IgD-negative memory B cell (primary cell): ENCODE data around the gene CHMP6. TPM values are rescaled to one million over a fixed set of nuclear protein-coding genes. Genes with fewer than 3 reads are reported as not detected.

Source experiments
- H3K27ac Mint-ChIP-seq, 3 donors: one replicate each; pipeline ENCODE4 v1.8.0; 2020 to 2022; ENCODE audit warnings: mild to moderate bottlenecking in 3 of 3, mixed read lengths in 3 of 3, moderate library complexity in 1 of 3
- H3K27me3 Mint-ChIP-seq: one replicate; pipeline ENCODE4 v1.8.0; 2021; ENCODE audit warnings: mixed read lengths
- H3K36me3 Mint-ChIP-seq: one replicate; pipeline ENCODE4 v1.8.0; 2020; ENCODE audit warnings: mild to moderate bottlenecking, mixed read lengths
- H3K4me1 Mint-ChIP-seq, 3 donors: one replicate each; pipeline ENCODE4 v1.8.0; 2020 to 2022; ENCODE audit warnings: mixed read lengths in 3 of 3, mild to moderate bottlenecking in 1 of 3
- H3K4me3 Mint-ChIP-seq, 4 donors: one replicate each; pipeline ENCODE4 v1.8.0; 2020 to 2022; ENCODE audit warnings: mild to moderate bottlenecking in 4 of 4, mixed read lengths in 4 of 4, moderate library complexity in 3 of 4
- H3K9me3 Mint-ChIP-seq, 3 donors: one replicate each; pipeline ENCODE4 v1.8.0; 2020 to 2021; ENCODE audit warnings: mixed read lengths in 3 of 3, mild to moderate bottlenecking in 1 of 3
- polyA plus RNA-seq: library from polyadenylated mRNA; unstranded; fragments of 300-500 nt; fragmentation: Illumina TruSeq; gene quantifications from one replicate; pipeline ENCODE4 v1.2.3, GENCODE V29; 2021

CHMP6 gene
- polyA plus RNA-seq, 1 donor from 2014 or later = 30.2 TPM

GRCh38 chr17:80962356-80963329, 29.0 kb upstream of the CHMP6 start:
- H3K4me3 Mint-ChIP-seq = no peak overlapping the region

GRCh38 chr17:80963812-80964543, 27.7 kb upstream of the CHMP6 start:
- no peak overlapping the region for H3K27ac Mint-ChIP-seq
- H3K9me3 Mint-ChIP-seq = no peaks in the 10 kb centered on the region
- H3K4me1 Mint-ChIP-seq = peaks cover 0 to 2% (median 0%) of the 10 kb centered on the region in 3 donors
- no peaks in the 10 kb centered on the region for H3K27me3 Mint-ChIP-seq
- H3K4me3 Mint-ChIP-seq = peak overlapping the region in 1 of 4 donors; percentile 57
- H3K36me3 Mint-ChIP-seq = peaks cover 7% of the 10 kb centered on the region

More at GRCh38 chr17:80962356-80963329, 29.0 kb upstream of the CHMP6 start:
- Mint-ChIP-seq H3K36me3 (peaks cover 7% of the 10 kb centered on the region), H3K27ac (peak overlapping the region in 1 of 3 donors; percentile 39), H3K27me3 (no peaks in the 10 kb centered on the region), H3K4me1 (peaks cover 0 to 2% (median 0%) of the 10 kb centered on the region in 3 donors), H3K9me3 (no peaks in the 10 kb centered on the region)

GRCh38 chr17:80964544-80964856, 27.1 kb upstream of the CHMP6 start:
- Mint-ChIP-seq H3K27me3 (no peaks in the 10 kb centered on the region), H3K4me1 (peaks cover 0 to 2% (median 0%) of the 10 kb centered on the region in 3 donors), H3K9me3 (no peaks in the 10 kb centered on the region), H3K36me3 (peaks cover 7% of the 10 kb centered on the region), H3K4me3 (peak overlapping the region in 1 of 4 donors; percentile 57), H3K27ac (no peak overlapping the region)

GRCh38 chr17:80964859-80965580, 26.6 kb upstream of the CHMP6 start:
- Mint-ChIP-seq H3K9me3 (no peaks in the 10 kb centered on the region), H3K4me3 (no peak overlapping the region), H3K4me1 (peaks cover 0 to 2% (median 0%) of the 10 kb centered on the region in 3 donors), H3K27me3 (no peaks in the 10 kb centered on the region), H3K36me3 (peaks cover 7% of the 10 kb centered on the region), H3K27ac (peak overlapping the region in 1 of 3 donors; percentile 71)

- no peak overlapping the region for H3K4me3 Mint-ChIP-seq
- peaks cover 0 to 4% (median 2%) of the 10 kb centered on the region in 3 donors for H3K4me1 Mint-ChIP-seq
- no peaks in the 10 kb centered on the region for H3K27me3 Mint-ChIP-seq
- peaks cover 7% of the 10 kb centered on the region for H3K36me3 Mint-ChIP-seq
- peak overlapping the region in 1 of 3 donors; percentile 71 for H3K27ac Mint-ChIP-seq
- H3K9me3 Mint-ChIP-seq = no peaks in the 10 kb centered on the region
These were observed 26.0 kb upstream of the CHMP6 start for GRCh38 chr17:80965606-80966005.

- Mint-ChIP-seq H3K36me3 (peaks cover 4% of the 10 kb centered on the region), H3K27ac (no peak overlapping the region), H3K4me3 (no peak overlapping the region), H3K4me1 (peaks cover 0 to 4% (median 2%) of the 10 kb centered on the region in 3 donors), H3K27me3 (no peaks in the 10 kb centered on the region), H3K9me3 (no peaks in the 10 kb centered on the region)
These were observed 24.2 kb upstream of the CHMP6 start for GRCh38 chr17:80967404-80967872.

- no peak overlapping the region for H3K27ac Mint-ChIP-seq
- H3K27me3 Mint-ChIP-seq = no peaks in the 10 kb centered on the region
- peaks cover 4% of the 10 kb centered on the region for H3K36me3 Mint-ChIP-seq
- H3K9me3 Mint-ChIP-seq = no peaks in the 10 kb centered on the region
- H3K4me3 Mint-ChIP-seq = no peak overlapping the region
- H3K4me1 Mint-ChIP-seq = peaks cover 0 to 4% (median 0%) of the 10 kb centered on the region in 3 donors
These were observed 23.0 kb upstream of the CHMP6 start for GRCh38 chr17:80968602-80969029.

- H3K36me3 Mint-ChIP-seq = peaks cover 3% of the 10 kb centered on the region
- no peak overlapping the region for H3K27ac Mint-ChIP-seq
- H3K27me3 Mint-ChIP-seq = no peaks in the 10 kb centered on the region
- H3K4me1 Mint-ChIP-seq = peaks cover 0 to 4% (median 0%) of the 10 kb centered on the region in 3 donors
- no peak overlapping the region for H3K4me3 Mint-ChIP-seq
- H3K9me3 Mint-ChIP-seq = no peaks in the 10 kb centered on the region
These were observed 22.5 kb upstream of the CHMP6 start for GRCh38 chr17:80969030-80969673.

GRCh38 chr17:80969674-80970043, 22.0 kb upstream of the CHMP6 start:
- Mint-ChIP-seq H3K27ac (no peak overlapping the region), H3K36me3 (peaks cover 3% of the 10 kb centered on the region), H3K4me1 (peaks cover 0 to 4% (median 0%) of the 10 kb centered on the region in 3 donors), H3K27me3 (no peaks in the 10 kb centered on the region), H3K9me3 (no peaks in the 10 kb centered on the region), H3K4me3 (no peak overlapping the region)

- Mint-ChIP-seq H3K27me3 (peaks cover 4% of the 10 kb centered on the region), H3K4me1 (peaks cover 0 to 4% (median 0%) of the 10 kb centered on the region in 3 donors), H3K27ac (peak overlapping the region in 2 of 3 donors; percentile 10 to 59), H3K36me3 (peaks cover 3% of the 10 kb centered on the region), H3K4me3 (peak overlapping the region in 3 of 4 donors; percentile 17 to 67 (median 45)), H3K9me3 (no peaks in the 10 kb centered on the region)
These were observed 21.4 kb upstream of the CHMP6 start for GRCh38 chr17:80970044-80970761.

- no peaks in the 10 kb centered on the region for H3K9me3 Mint-ChIP-seq
- H3K36me3 Mint-ChIP-seq = no peaks in the 10 kb centered on the region
- H3K27ac Mint-ChIP-seq = peak overlapping the region in 1 of 3 donors; percentile 10
- H3K4me3 Mint-ChIP-seq = no peak overlapping the region
- H3K4me1 Mint-ChIP-seq = peaks cover 0 to 4% (median 0%) of the 10 kb centered on the region in 3 donors
- peaks cover 5% of the 10 kb centered on the region for H3K27me3 Mint-ChIP-seq
These were observed 20.6 kb upstream of the CHMP6 start for GRCh38 chr17:80970762-80971703.

GRCh38 chr17:80971704-80972304, 19.8 kb upstream of the CHMP6 start:
- H3K9me3 Mint-ChIP-seq = no peaks in the 10 kb centered on the region
- peaks cover 5% of the 10 kb centered on the region for H3K27me3 Mint-ChIP-seq
- H3K4me3 Mint-ChIP-seq = no peak overlapping the region
- H3K27ac Mint-ChIP-seq = no peak overlapping the region
- no peaks in the 10 kb centered on the region for H3K36me3 Mint-ChIP-seq
- H3K4me1 Mint-ChIP-seq = peaks cover 0 to 4% (median 0%) of the 10 kb centered on the region in 3 donors
